GM23338 (cell line): ENCODE results near the gene EXOC3. TPM values are rescaled to one million over a fixed set of nuclear protein-coding genes. Genes with fewer than 3 reads are reported as not detected.

ENCODE experiments used
- ATAC-seq: fragments of 200-7000 bp; cut with Tn5 transposase; 3 replicates; pipeline ENCODE4 v1.9.1; 2020
- DNase-seq: peaks from one replicate; pipeline ENCODE4 v3.0.0-alpha.2; 2015; ENCODE audit warnings: low spot score
- H2AFZ ChIP-seq: fragments of 200-600 bp; sonication (generic); 2 replicates; pipeline ENCODE4 v1.8.0; 2016; ENCODE audit warnings: antibody characterized with exemption, mild to moderate bottlenecking, moderate library complexity
- H3F3A ChIP-seq: fragments of 200-600 bp; sonication (generic); replicated peaks from 2 replicates; pipeline ENCODE4 v1.8.0; 2017; ENCODE audit warnings: antibody characterized with exemption, mixed run types, low read depth
- H3K27ac ChIP-seq: fragments of 200-600 bp; sonication (generic); 2 replicates; pipeline ENCODE4 v1.6.1; 2016; ENCODE audit warnings: low read depth
- H3K27me3 ChIP-seq: fragments of 200-600 bp; sonication (generic); 2 replicates; pipeline ENCODE4 v1.8.0; 2016; ENCODE audit warnings: mild to moderate bottlenecking, mixed run types, moderate library complexity; ENCODE audit not compliant: insufficient read depth
- H3K36me3 ChIP-seq: fragments of 200-600 bp; sonication (generic); 2 replicates; pipeline ENCODE4 v1.8.0; 2016; ENCODE audit warnings: mild to moderate bottlenecking; ENCODE audit not compliant: insufficient read depth
- H3K4me1 ChIP-seq: fragments of 200-600 bp; sonication (generic); 2 replicates; pipeline ENCODE4 v1.8.0; 2016; ENCODE audit warnings: mild to moderate bottlenecking, moderate library complexity; ENCODE audit not compliant: insufficient read depth
- H3K4me2 ChIP-seq: fragments of 200-600 bp; sonication (generic); 2 replicates; pipeline ENCODE4 v1.7.1; 2017; ENCODE audit warnings: mixed run types
- H3K4me3 ChIP-seq: fragments of 200-600 bp; sonication (generic); 2 replicates; pipeline ENCODE4 v1.6.1; 2016; ENCODE audit warnings: mixed run types
- H3K79me2 ChIP-seq: fragments of 200-600 bp; sonication (generic); replicated peaks from 2 replicates; pipeline ENCODE4 v1.8.0; 2017; ENCODE audit warnings: mild to moderate bottlenecking; ENCODE audit not compliant: insufficient read depth
- H3K9me2 ChIP-seq: fragments of 200-600 bp; sonication (generic); 2 replicates; pipeline ENCODE4 v1.8.0; 2017; ENCODE audit not compliant: insufficient read depth
- H4K20me1 ChIP-seq: fragments of 200-600 bp; sonication (generic); replicated peaks from 2 replicates; pipeline ENCODE4 v1.8.0; 2017; ENCODE audit warnings: mild to moderate bottlenecking; ENCODE audit not compliant: insufficient read depth
- H3K27ac Mint-ChIP-seq: 2 replicates; pipeline ENCODE4 v1.8.0; 2020; ENCODE audit warnings: inconsistent platforms, mild to moderate bottlenecking, moderate library complexity, mixed read lengths
- H3K27me3 Mint-ChIP-seq: 3 replicates; pipeline ENCODE4 v1.8.0; 2022; ENCODE audit warnings: low read depth, mild to moderate bottlenecking, moderate library complexity, mixed read lengths, inconsistent platforms; ENCODE audit not compliant: insufficient read depth, poor library complexity
- H3K36me3 Mint-ChIP-seq: 3 replicates; pipeline ENCODE4 v1.8.0; 2021; ENCODE audit warnings: low read depth, mild to moderate bottlenecking, inconsistent platforms, moderate library complexity, mixed read lengths
- H3K4me1 Mint-ChIP-seq: 3 replicates; pipeline ENCODE4 v1.8.0; 2020; ENCODE audit warnings: mild to moderate bottlenecking, inconsistent platforms, mixed read lengths
- H3K4me3 Mint-ChIP-seq: 3 replicates; pipeline ENCODE4 v1.8.0; 2021; ENCODE audit warnings: moderate library complexity, mild to moderate bottlenecking, inconsistent platforms, mixed read lengths
- H3K9me3 Mint-ChIP-seq: 3 replicates; pipeline ENCODE4 v1.8.0; 2020; ENCODE audit warnings: moderate library complexity, mild to moderate bottlenecking, inconsistent platforms, mixed read lengths
- CREB1 ChIP-seq: fragments of 250-450 bp; sonication (Bioruptor Pico); IDR thresholded peaks from 2 replicates; pipeline ENCODE4 v1.5.0; 2020; ENCODE audit warnings: low read depth, mild to moderate bottlenecking, moderate library complexity
- EZH2 ChIP-seq: fragments of 200-600 bp; sonication (generic); IDR thresholded peaks from one replicate; pipeline ENCODE4 v1.8.0; 2017; ENCODE audit warnings: antibody characterized with exemption, mild to moderate bottlenecking, low read depth; ENCODE audit not compliant: unreplicated experiment
- NANOG ChIP-seq: IDR thresholded peaks from 2 replicates; pipeline ENCODE4 v1.6.1; 2016; ENCODE audit warnings: antibody characterized with exemption, borderline replicate concordance
- POLR2AphosphoS5 ChIP-seq: IDR thresholded peaks from 2 replicates; pipeline ENCODE4 v1.6.1; 2016; ENCODE audit warnings: antibody characterized with exemption, low read depth
- STAT1 ChIP-seq: IDR thresholded peaks from one replicate; pipeline ENCODE4 v1.6.1; 2016; ENCODE audit warnings: antibody characterized with exemption; ENCODE audit not compliant: unreplicated experiment
- ZNF114 ChIP-seq: fragments of 250-450 bp; sonication (Bioruptor Pico); IDR thresholded peaks from 2 replicates; pipeline ENCODE4 v1.5.0; 2020; ENCODE audit warnings: mild to moderate bottlenecking, moderate library complexity
- polyA plus RNA-seq: library from polyadenylated mRNA; unstranded; fragments of >200 nt; fragmentation: Nextera tagmentation; extraction: Ambion mirVana; gene quantifications from 2 replicates; pipeline ENCODE4 v1.2.1, GENCODE V29; 2016
- total RNA-seq: library from RNA; depleted of rRNA; stranded (reverse); fragments of >200 nt; shearing (Covaris generic); gene quantifications from 2 replicates; pipeline ENCODE4 v1.2.3, GENCODE V29; 2014
- TF ChIP-seq, protein P1 (sequence below): IDR thresholded peaks from one replicate; pipeline ENCODE4 v1.6.1; 2018; ENCODE audit warnings: antibody characterized with exemption; ENCODE audit not compliant: unreplicated experiment
- TF ChIP-seq, protein P2 (sequence below): IDR thresholded peaks from 2 replicates; pipeline ENCODE4 v1.6.1; 2016; ENCODE audit warnings: antibody characterized with exemption
- TF ChIP-seq, protein P3 (sequence below): fragments of 250-450 bp; sonication (Bioruptor Pico); IDR thresholded peaks from 2 replicates; pipeline ENCODE4 v1.5.0; 2020; ENCODE audit warnings: mild to moderate bottlenecking, moderate library complexity

The EXOC3 gene
- total and polyA plus RNA-seq, 2 experiments from 2014 or later = 13.4 to 31.6 TPM

DNA sequence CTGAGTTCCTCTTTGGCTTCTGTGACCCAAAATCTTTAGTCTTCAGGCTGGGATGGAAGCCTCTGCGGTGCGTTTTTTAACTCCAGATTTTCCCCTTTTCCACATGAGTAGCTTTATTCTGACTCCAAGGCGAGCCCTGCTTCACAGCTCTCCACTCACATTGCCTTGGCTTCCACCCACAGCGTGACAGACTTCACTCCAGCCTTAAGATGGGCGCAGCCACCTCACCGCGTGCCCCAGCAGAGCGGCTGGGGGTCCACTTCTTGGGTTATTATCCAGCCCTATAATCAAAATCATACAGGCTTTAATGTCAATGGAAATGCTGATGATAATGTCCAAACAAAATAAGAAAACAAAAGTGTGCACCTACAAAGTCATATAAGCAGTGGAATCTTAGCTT is 1.2 kb downstream of the EXOC3 start:
- Mint-ChIP-seq H3K4me3 (peak overlapping the region; percentile 98), H3K9me3 (peaks cover 3% of the 10 kb centered on the region; the same call in 1 of the 3 replicates), H3K36me3 (peaks cover 28% of the 10 kb centered on the region), H3K27ac (no peak overlapping the region), H3K27me3 (peaks cover 19% of the 10 kb centered on the region), H3K4me1 (peaks cover 3% of the 10 kb centered on the region; the same call in 2 of the 3 replicates)
- no peak overlapping the region for H2AFZ ChIP-seq
- peaks cover 15% of the 10 kb centered on the region for H3K79me2 ChIP-seq
- H3K4me3 ChIP-seq = peak overlapping the region; percentile 87
- peaks cover 2% of the 10 kb centered on the region; the same call in 1 of the 2 replicates for H4K20me1 ChIP-seq
- ATAC-seq (no peak), DNase-seq (no peak)
- TF ChIP-seq, protein P1, sequence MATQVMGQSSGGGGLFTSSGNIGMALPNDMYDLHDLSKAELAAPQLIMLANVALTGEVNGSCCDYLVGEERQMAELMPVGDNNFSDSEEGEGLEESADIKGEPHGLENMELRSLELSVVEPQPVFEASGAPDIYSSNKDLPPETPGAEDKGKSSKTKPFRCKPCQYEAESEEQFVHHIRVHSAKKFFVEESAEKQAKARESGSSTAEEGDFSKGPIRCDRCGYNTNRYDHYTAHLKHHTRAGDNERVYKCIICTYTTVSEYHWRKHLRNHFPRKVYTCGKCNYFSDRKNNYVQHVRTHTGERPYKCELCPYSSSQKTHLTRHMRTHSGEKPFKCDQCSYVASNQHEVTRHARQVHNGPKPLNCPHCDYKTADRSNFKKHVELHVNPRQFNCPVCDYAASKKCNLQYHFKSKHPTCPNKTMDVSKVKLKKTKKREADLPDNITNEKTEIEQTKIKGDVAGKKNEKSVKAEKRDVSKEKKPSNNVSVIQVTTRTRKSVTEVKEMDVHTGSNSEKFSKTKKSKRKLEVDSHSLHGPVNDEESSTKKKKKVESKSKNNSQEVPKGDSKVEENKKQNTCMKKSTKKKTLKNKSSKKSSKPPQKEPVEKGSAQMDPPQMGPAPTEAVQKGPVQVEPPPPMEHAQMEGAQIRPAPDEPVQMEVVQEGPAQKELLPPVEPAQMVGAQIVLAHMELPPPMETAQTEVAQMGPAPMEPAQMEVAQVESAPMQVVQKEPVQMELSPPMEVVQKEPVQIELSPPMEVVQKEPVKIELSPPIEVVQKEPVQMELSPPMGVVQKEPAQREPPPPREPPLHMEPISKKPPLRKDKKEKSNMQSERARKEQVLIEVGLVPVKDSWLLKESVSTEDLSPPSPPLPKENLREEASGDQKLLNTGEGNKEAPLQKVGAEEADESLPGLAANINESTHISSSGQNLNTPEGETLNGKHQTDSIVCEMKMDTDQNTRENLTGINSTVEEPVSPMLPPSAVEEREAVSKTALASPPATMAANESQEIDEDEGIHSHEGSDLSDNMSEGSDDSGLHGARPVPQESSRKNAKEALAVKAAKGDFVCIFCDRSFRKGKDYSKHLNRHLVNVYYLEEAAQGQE = no peak
- TF ChIP-seq NANOG (no peak), ZNF114 (CRISPR knock-in tag) (no peak), STAT1 (no peak)
- TF ChIP-seq, protein P2, sequence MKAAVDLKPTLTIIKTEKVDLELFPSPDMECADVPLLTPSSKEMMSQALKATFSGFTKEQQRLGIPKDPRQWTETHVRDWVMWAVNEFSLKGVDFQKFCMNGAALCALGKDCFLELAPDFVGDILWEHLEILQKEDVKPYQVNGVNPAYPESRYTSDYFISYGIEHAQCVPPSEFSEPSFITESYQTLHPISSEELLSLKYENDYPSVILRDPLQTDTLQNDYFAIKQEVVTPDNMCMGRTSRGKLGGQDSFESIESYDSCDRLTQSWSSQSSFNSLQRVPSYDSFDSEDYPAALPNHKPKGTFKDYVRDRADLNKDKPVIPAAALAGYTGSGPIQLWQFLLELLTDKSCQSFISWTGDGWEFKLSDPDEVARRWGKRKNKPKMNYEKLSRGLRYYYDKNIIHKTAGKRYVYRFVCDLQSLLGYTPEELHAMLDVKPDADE = no peak
- no peaks in the 10 kb centered on the region for H3F3A ChIP-seq
- peaks cover 6% of the 10 kb centered on the region; the same call in 1 of the 2 replicates for H3K4me1 ChIP-seq
- H3K27ac ChIP-seq = no peak overlapping the region
- H3K36me3 ChIP-seq = peaks cover 5% of the 10 kb centered on the region
- H3K4me2 ChIP-seq = peak overlapping the region; percentile 95; the same call in 1 of the 2 replicates
- no peaks in the 10 kb centered on the region for H3K27me3 ChIP-seq
- H3K9me2 ChIP-seq = no peaks in the 10 kb centered on the region

DNA sequence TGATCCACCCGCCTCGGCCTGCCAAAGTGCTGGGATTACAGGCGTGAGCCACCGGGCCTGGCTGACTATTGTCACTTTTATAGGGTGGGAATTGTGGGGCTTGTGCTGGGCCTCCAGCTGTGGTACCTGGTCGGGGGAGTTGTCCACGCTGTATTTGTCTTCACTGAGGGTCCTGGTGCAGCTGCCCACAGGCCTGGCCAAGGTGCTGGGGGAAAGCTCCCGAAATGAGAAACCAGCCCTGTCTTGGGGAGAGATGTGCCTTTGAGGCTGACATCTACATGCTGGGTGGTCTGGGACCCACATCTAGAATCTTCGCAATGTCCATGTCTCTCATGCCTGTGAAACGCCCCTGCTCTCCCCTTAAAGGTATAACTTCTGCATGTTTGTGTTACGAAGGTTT is 2.6 kb downstream of the EXOC3 start:
- ATAC-seq (no peak), DNase-seq (no peak)
- peaks cover 14% of the 10 kb centered on the region for H3K27me3 Mint-ChIP-seq
- no peak overlapping the region for H3K4me3 ChIP-seq
- peaks cover 3% of the 10 kb centered on the region; the same call in 2 of the 3 replicates for H3K4me1 Mint-ChIP-seq
- H3K36me3 ChIP-seq = peaks cover 16% of the 10 kb centered on the region
- H3K27ac Mint-ChIP-seq = no peak overlapping the region
- H3K9me2 ChIP-seq = no peaks in the 10 kb centered on the region
- peaks cover 6% of the 10 kb centered on the region; the same call in 1 of the 2 replicates for H3K4me1 ChIP-seq
- H3K27ac ChIP-seq = no peak overlapping the region
- no peaks in the 10 kb centered on the region for H3K27me3 ChIP-seq
- peaks cover 39% of the 10 kb centered on the region for H3K36me3 Mint-ChIP-seq
- H4K20me1 ChIP-seq = peaks cover 7% of the 10 kb centered on the region
- H3K4me2 ChIP-seq = no peak overlapping the region
- peaks cover 3% of the 10 kb centered on the region; the same call in 1 of the 3 replicates for H3K9me3 Mint-ChIP-seq
- no peaks in the 10 kb centered on the region for H3F3A ChIP-seq
- peaks cover 15% of the 10 kb centered on the region for H3K79me2 ChIP-seq
- H3K4me3 Mint-ChIP-seq = no peak overlapping the region
- no peak overlapping the region for H2AFZ ChIP-seq
- TF ChIP-seq EZH2 = no peak
- TF ChIP-seq POLR2AphosphoS5 = no peak
- TF ChIP-seq, protein P3, sequence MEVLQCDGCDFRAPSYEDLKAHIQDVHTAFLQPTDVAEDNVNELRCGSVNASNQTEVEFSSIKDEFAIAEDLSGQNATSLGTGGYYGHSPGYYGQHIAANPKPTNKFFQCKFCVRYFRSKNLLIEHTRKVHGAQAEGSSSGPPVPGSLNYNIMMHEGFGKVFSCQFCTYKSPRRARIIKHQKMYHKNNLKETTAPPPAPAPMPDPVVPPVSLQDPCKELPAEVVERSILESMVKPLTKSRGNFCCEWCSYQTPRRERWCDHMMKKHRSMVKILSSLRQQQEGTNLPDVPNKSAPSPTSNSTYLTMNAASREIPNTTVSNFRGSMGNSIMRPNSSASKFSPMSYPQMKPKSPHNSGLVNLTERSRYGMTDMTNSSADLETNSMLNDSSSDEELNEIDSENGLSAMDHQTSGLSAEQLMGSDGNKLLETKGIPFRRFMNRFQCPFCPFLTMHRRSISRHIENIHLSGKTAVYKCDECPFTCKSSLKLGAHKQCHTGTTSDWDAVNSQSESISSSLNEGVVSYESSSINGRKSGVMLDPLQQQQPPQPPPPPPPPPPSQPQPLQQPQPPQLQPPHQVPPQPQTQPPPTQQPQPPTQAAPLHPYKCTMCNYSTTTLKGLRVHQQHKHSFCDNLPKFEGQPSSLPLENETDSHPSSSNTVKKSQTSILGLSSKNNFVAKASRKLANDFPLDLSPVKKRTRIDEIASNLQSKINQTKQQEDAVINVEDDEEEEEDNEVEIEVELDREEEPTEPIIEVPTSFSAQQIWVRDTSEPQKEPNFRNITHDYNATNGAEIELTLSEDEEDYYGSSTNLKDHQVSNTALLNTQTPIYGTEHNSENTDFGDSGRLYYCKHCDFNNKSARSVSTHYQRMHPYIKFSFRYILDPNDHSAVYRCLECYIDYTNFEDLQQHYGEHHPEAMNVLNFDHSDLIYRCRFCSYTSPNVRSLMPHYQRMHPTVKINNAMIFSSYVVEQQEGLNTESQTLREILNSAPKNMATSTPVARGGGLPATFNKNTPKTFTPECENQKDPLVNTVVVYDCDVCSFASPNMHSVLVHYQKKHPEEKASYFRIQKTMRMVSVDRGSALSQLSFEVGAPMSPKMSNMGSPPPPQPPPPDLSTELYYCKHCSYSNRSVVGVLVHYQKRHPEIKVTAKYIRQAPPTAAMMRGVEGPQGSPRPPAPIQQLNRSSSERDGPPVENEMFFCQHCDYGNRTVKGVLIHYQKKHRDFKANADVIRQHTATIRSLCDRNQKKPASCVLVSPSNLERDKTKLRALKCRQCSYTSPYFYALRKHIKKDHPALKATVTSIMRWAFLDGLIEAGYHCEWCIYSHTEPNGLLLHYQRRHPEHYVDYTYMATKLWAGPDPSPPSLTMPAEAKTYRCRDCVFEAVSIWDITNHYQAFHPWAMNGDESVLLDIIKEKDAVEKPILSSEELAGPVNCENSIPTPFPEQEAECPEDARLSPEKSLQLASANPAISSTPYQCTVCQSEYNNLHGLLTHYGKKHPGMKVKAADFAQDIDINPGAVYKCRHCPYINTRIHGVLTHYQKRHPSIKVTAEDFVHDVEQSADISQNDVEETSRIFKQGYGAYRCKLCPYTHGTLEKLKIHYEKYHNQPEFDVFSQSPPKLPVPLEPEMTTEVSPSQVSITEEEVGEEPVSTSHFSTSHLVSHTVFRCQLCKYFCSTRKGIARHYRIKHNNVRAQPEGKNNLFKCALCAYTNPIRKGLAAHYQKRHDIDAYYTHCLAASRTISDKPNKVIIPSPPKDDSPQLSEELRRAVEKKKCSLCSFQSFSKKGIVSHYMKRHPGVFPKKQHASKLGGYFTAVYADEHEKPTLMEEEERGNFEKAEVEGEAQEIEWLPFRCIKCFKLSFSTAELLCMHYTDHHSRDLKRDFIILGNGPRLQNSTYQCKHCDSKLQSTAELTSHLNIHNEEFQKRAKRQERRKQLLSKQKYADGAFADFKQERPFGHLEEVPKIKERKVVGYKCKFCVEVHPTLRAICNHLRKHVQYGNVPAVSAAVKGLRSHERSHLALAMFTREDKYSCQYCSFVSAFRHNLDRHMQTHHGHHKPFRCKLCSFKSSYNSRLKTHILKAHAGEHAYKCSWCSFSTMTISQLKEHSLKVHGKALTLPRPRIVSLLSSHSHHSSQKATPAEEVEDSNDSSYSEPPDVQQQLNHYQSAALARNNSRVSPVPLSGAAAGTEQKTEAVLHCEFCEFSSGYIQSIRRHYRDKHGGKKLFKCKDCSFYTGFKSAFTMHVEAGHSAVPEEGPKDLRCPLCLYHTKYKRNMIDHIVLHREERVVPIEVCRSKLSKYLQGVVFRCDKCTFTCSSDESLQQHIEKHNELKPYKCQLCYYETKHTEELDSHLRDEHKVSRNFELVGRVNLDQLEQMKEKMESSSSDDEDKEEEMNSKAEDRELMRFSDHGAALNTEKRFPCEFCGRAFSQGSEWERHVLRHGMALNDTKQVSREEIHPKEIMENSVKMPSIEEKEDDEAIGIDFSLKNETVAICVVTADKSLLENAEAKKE (CRISPR knock-in tag) = no peak
- TF ChIP-seq CREB1 (CRISPR knock-in tag) = no peak
